Thyroid gland (tissue), 4 donors: ENCODE results near the gene TNFSF11.

ENCODE experiments used
- POLR2A ChIP-seq, 2 donors: fragments of 450-650 bp; IDR thresholded peaks; one replicate each; pipeline ENCODE4 v1.6.1; 2017; ENCODE audit warnings: antibody characterized with exemption in 2 of 2, mild to moderate bottlenecking in 2 of 2, moderate library complexity in 1 of 2
- TF ChIP-seq, protein P1 (sequence below), 6 experiments: fragments of 200-600 bp in 3 of 6; fragments of 450-650 bp in 3 of 6; sonication (generic) in 3 of 6; IDR thresholded peaks; one replicate each; pipeline ENCODE4 v1.5.1; 2016 to 2019; ENCODE audit warnings: antibody characterized with exemption in 6 of 6, mild to moderate bottlenecking in 2 of 6, inconsistent platforms in 1 of 6, moderate library complexity in 1 of 6

- TF ChIP-seq, protein P1, sequence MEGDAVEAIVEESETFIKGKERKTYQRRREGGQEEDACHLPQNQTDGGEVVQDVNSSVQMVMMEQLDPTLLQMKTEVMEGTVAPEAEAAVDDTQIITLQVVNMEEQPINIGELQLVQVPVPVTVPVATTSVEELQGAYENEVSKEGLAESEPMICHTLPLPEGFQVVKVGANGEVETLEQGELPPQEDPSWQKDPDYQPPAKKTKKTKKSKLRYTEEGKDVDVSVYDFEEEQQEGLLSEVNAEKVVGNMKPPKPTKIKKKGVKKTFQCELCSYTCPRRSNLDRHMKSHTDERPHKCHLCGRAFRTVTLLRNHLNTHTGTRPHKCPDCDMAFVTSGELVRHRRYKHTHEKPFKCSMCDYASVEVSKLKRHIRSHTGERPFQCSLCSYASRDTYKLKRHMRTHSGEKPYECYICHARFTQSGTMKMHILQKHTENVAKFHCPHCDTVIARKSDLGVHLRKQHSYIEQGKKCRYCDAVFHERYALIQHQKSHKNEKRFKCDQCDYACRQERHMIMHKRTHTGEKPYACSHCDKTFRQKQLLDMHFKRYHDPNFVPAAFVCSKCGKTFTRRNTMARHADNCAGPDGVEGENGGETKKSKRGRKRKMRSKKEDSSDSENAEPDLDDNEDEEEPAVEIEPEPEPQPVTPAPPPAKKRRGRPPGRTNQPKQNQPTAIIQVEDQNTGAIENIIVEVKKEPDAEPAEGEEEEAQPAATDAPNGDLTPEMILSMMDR (IDR thresholded peaks at IDR 0.05): no peak
- TF ChIP-seq POLR2A (IDR thresholded peaks at IDR 0.05): no peak
Measured at GRCh38 chr13:42581427-42581826, 7.5 kb downstream of the TNFSF11 start.
